ENCODE results near the gene PROM1.

PROM1 gene

GRCh38 chr4:16062601-16063000, 21.2 kb downstream of the PROM1 start:
- DNase-seq, result no peak

DNA sequence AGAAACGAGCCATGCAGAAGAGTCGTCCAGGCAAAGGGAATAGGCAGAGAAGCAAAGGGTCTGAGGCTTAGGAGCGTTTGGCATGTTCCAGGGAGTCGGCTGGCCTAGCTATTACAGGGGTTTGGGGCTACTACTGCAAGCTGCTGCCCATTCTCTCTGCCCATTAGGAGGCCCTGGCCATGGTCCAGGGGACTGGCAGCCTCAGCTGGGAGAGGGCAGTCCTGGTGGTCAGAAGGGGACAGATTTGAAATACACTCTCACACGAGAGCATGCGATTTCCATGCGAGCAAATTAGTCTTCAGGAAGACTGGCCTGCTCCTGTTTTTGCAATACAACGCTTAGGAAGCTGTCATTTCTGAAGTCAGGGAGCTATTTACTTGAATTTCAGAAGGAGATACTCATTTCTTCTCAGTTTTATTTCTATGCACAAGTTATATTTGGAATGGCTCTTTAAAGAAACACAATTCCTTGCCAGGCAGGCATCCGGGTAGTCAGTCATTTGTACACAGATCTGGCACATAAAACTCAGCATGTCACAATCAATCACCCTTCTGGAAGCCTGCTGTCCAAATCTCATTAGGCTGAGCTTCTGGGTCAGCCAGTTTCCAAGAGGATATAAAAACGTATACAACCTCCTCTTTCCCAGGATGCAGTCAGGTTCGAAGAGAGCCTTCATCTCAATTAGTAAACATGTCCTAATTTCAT, 27.0 kb downstream of the PROM1 start:
- no peak for DNase-seq

DNA sequence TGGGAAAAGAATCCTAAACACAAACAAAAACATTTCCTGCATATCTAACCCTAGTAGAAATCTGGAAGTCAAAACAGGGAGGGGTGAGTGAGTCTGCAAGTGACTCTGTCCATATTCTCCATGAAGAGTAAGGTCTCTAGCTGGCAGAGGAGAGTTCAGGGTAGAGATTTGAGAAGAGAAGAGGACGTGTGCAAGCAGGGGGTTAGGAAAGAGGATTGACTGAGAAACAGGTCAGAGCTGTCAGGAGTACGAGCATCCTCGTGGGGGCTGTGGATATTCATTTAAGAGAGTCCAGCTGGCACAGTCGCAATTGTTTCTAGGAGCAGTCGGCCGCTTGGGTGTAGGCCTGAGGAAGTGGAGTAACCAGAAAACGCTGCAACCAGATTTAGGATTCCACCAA, 27.9 kb downstream of the PROM1 start:
- no peak for DNase-seq

DNA sequence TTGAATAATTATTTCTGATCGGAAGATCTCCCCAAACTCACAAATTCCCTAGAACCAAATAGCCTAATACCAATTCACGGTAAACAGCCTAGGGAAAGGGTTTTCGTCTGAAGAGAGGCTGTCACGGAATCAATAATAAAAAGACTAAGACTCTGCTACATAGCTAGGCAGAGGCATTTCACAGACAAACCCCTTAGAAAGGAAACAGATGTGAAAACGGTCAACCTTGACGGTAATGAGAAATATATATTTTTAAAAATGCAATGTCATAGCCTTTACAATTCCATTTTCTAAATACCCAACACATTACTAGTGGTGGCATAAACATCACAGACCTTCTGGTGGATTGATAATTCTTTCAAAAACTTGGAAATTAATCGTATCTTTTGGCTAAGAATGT, 28.4 kb downstream of the PROM1 start:
- DNase-seq, result no peak

DNA sequence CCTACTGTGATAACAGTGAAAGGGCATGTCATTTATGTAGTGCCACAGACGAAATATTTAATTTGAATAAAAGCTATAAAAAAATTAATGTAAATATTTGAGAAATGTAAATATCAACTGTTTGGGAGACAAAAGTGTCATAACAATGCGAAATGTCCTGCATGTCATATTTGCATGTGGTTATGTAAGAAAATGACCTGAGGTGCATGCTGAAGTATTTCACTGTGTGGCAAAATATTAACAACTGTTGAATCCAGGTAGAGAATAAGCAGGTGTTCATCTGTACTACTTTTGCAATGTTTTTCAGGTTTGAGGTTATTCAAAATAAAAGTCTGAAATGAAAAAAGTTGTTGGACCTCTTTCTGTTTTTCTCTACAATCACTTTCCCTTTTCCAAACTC, 30.9 kb downstream of the PROM1 start:
- DNase-seq, result no peak

- DNase-seq, result no peak
Observed at GRCh38 chr4:16051980-16052379, 31.8 kb downstream of the PROM1 start.

DNA sequence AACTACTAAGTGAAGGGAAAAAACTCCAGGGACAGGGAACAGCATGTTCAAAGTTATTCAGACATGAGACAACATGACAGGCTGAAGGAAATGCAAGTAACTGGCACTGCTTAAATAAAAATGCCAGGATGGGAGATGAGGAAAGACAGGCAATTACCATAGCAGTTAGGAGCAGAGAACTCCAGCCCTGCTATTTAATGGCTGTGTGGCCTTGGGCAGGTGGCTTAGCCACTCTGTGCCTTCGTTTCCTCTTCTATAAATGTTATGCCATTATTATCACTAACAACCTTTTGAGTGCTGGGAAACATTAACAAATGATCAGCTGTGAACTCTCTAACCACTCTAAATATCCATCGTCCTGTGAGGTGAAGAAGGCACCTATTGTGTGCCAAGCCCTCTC, 32.7 kb downstream of the PROM1 start:
- DNase-seq, result no peak

DNA sequence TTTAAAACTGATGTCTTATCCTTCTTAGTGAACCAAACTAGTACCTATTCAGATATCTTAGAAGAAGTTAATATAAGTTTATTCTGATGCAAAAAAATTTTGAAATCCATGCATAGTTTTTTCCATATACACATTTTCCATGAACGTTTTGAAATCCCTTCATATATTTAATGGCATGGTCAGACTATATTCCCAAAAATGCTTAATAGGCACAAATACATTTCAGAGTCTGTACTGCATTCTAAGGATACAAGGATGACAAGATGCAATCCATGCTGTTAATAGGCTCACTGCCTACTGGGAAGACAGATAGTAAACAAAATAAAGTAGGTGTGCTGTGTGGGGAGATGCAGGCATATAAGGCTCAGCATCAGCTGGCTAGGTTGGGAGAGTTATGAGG, 33.2 kb downstream of the PROM1 start:
- DNase-seq, result no peak

DNA sequence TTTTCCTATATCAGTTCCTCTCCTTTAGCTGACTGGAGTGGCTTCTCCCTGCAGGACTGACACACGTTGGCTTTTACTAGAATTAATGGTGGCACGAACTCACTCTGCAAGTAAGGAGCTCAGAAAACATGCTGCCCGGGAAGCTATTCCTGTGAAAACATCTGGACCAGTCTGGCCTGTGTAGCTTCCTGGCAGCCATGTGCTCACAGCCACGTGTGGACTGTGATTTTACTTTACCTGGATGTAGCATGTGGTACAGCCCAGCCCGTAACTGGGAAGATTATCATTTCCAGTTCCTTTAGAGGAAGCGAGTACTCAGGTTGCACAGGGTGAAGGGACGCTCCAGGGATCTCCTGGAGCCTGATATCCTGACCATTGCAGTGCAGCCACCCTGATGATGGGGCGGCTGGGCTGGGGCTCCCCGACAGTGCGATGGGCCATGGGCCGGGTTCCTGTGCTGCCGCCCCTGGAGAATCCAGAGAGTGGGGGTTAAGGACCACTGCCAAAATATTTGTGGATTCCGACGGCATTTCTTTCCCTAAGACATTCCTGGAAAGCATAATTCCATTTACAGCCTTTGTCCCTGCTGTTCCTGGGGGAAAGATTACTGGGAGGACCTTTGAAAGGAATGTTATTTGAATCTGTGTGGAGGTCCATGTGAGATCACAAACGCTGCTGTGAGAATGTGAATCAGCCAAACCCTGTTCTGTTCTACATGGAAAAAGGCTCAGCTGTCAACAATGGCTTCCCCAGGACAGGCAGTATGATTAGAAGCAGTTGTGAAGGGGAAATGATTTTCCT, 35.0 kb downstream of the PROM1 start:
- peak; percentile 49 for DNase-seq

- DNase-seq, result no peak
Observed at GRCh38 chr4:16045687-16046086, 38.1 kb downstream of the PROM1 start.

- no peak for DNase-seq
Observed at GRCh38 chr4:16043642-16044498, 40.0 kb downstream of the PROM1 start.

DNA sequence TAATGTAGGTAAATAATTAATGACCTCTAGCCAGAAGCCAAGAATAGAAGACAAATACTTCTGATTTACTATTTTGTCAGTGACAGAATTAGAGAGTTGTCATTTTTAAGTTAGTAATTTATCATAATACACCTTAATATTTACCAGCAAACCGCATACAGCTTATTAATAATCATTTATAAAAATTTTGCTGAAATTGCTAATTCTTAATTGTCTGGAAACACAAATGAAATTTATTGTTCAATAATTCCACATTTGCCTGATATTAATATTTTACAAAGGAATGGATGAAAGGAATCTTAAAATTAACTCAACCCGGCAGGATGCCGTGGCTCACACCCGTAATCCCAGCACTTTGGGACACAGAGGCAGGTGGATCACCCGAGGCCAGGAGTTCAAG, 44.7 kb downstream of the PROM1 start:
- no peak for DNase-seq

DNA sequence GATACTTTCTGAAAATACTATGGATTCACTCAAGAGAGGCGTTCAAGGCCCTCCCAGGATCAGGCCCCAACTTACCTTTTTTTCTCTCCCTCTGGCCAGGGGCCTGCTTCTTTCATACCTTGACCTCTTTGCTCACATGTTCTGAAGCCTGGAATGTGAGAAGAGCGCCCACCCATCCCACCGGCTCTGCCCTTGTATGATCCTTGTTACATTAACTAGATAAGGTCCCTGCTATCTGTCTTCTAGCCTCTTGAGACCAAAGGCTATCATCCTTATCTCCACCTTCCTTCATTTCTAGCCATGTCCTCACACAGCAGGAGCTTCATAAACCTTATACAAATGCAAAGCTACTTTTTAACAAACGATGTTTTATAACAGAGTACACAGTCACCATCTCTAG, 45.9 kb downstream of the PROM1 start:
- no peak for DNase-seq

DNA sequence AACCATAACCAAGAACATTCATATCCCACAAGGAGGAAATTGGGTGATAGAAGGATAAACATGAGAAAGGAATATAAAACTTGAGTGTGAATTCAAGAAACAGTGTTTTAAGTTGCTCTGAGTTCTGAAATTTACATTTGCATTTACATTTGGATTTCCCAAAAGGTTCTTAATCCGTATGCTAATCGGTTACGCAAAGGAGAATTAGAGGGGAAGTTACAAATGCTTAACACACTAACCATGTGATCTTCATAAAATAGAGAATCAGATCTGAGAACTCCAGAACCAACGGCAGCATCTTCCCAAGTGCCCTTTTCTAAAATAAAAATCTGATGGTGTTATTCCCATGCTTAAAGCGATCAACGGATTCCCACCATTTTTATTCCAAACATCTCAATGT, 48.0 kb downstream of the PROM1 start:
- no peak for DNase-seq

DNA sequence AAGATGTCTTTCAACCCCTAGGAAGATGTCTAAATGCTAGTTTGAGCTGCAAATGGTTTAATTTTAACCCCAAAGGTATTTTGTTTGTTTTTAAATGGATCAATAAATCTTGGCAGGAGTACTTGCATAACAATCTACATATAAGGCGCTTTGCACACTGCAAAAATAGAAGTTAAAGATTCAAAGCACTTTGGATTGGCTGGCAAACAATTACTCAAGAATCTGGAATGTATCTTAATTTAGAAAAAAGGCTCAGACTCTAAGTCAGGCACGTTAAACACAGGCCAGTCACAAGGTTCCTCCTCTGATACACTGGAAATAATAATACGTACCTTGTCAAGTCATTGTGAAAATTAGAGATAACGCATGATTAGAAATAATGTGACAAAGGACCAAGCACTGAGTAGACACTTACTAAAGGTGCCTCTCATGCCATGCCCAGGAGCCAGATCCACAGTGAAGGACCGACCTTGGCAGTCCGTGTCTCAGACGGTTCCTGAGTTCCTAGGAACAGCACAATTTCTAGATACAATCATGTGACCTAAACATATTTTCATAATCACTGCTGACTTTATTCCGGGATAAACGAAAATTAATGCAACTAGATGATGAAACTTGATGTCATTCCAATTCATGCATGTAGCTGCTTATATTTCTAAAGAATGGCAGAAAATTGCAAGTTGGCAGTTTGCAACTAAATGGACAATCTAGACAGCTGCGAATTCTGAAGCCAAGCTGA, 49.6 kb downstream of the PROM1 start:
- DNase-seq, result peak; percentile 67

- no peak for DNase-seq
Observed at GRCh38 chr4:16032396-16032770, 51.4 kb downstream of the PROM1 start.

DNA sequence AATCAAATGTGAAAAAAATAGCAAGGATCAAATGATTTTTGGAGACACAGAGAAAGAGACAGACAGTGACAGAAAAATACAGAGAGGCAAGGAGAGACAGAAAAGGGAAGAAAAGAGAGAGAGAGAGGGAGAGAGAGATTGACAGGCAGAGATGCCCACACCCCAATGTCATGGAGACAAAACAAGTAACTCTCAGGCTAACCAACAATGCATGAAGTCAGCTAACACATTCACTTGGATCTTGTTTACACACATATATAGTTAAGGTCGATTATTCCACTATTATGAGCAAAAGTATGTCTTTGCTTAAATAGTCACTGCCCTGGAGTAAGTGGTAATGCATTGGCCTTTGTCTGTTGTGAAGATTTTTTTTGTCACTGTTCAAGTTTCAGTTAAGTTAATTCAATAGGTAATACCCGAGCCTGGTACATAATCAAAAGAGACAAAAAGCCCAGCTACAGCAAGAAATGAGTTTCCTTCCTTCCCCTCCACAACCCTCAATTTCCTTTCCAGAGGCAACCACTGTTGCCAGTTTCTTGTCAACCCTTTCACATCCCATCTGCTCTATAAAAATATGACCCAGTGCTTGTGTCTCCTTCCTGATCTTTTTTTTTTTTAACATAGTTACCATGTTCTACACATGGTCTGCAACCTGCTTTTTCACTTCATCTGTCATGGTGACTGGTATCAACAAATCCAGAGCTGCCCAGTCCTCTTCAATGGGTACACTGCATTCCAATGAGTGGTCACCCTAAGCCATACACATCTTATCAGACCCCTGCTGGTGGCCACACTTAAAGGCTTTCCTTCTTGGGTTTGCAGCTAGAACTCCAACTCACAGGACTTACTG, 52.1 kb downstream of the PROM1 start:
- DNase-seq, result no peak

GRCh38 chr4:16029886-16030285, 53.9 kb downstream of the PROM1 start:
- DNase-seq, result no peak

GRCh38 chr4:16029262-16029661, 54.6 kb downstream of the PROM1 start:
- peak; percentile 73 for DNase-seq

DNA sequence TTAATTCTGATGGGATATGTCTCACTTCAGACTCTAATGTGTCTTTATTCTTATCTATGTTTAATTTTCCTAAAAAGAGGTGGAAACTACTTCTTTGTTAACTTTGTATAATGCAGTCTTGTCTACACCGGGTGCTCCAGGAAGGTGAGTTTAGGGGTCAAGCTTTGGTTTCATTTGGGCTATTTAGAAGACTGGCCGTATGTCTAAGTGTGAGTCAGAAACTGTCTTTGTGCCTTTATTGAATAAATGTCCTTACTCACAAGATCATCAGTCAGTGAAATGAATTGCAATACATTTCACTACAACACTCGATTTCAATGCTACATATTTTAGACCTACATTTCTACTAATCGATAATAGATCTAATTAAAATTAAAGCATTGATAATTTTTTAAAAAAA, 56.2 kb downstream of the PROM1 start:
- no peak for DNase-seq

DNA sequence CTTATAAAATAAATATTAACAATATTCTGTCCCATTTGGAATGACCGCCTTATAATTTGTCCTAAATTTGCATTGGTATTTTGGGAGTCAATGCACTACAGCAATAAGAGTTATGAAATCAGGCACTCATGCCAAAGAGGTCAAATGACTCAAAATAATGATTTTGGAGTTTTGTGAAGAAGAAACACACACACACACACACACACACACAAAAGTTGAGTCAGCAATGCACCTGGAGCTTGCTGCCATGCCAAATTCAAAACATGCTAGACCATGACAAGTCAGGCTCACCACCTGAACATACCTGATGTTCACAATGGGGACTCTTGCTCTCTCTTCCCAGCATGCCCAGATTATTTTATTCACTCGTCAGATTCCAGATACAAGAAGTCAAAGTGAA, 56.7 kb downstream of the PROM1 start:
- no peak for DNase-seq
